Right cardiac atrium (tissue), 5 donors: ENCODE results near the gene SCO2. TPM values are rescaled to one million over a fixed set of nuclear protein-coding genes. Genes with fewer than 3 reads are reported as not detected.

Experiments used
- ATAC-seq, 2 donors: fragments of 200-7000 bp; cut with Tn5 transposase; one replicate each; pipeline versions ENCODE4 v1.8.0 to v1.9.1; 2020; ENCODE audit warnings: moderate library complexity in 2 of 2, mild to moderate bottlenecking in 1 of 2
- DNase-seq, 3 donors: peaks; one replicate each; pipeline ENCODE4 v3.0.0-alpha.2; 2020
- H3K27ac ChIP-seq: one replicate; pipeline ENCODE4 v1.5.1; 2013; ENCODE audit warnings: mild to moderate bottlenecking, low read length, control low read depth, moderate library complexity
- H3K27me3 ChIP-seq: one replicate; pipeline ENCODE4 v1.6.1; 2013; ENCODE audit not compliant: control insufficient read depth, insufficient read depth
- H3K4me1 ChIP-seq: one replicate; pipeline ENCODE4 v1.6.1; 2013; ENCODE audit warnings: low read length; ENCODE audit not compliant: control insufficient read depth, insufficient read depth
- H3K4me3 ChIP-seq: one replicate; pipeline ENCODE4 v1.5.1; 2013; ENCODE audit warnings: low read length, control low read depth
- H3K9me3 ChIP-seq: one replicate; pipeline ENCODE4 v1.6.1; 2013; ENCODE audit warnings: low read length; ENCODE audit not compliant: control insufficient read depth
- WGBS: extraction: QIAGEN DNeasy Blood & Tissue Kit; methylation state at CpG from one replicate; pipeline ENCODE4 v1.1.7; 2013; 5-methylcytosine and 5-hydroxymethylcytosine counted together
- intact Hi-C, 4 donors: fragments of 100-400 bp; cut with DNase I; formaldehyde crosslinking; loops; one replicate each; pipeline versions ENCODE4 v1.11.0 to v1.14.0; 2022 to 2023
- polyA plus RNA-seq: library from polyadenylated mRNA; stranded (reverse); fragments of 200-250 nt; gene quantifications from one replicate; pipeline ENCODE4 v1.2.3, GENCODE V29; 2013
- total RNA-seq, 4 donors: library from RNA; stranded (reverse); fragmentation: NEBNext Ultra II Directional; extraction: Animal tissue kit (Norgen Biotek cat#: 25700); gene quantifications; one replicate each; pipeline ENCODE4 v1.2.1, GENCODE V29; 2021
- donor health status: healthy with polysubstance abuse.
- donor health status: DM: no; HTN: yes; CAD: no.
- donor health status: DM: no; HTN: no; CAD: no.
- donor health status: DM: no; HTN: yes; CAD: no; lungs with severe emphysema.
- donor health status: DM: yes; HTN: yes; CAD: no.

SCO2 gene
- total and polyA plus RNA-seq, 5 donors, result 1.4 to 2.2 TPM; not detected in 3

- no peaks in the 10 kb centered on the region for H3K4me1 ChIP-seq
- no peak for ATAC-seq
- no peak overlapping the region for H3K27ac ChIP-seq
- no peaks in the 10 kb centered on the region for H3K9me3 ChIP-seq
- intact Hi-C loops, result no loop called here
- 95% methylated on average over 15 of the region's 15 CpGs for WGBS
- no peaks in the 10 kb centered on the region for H3K27me3 ChIP-seq
- H3K4me3 ChIP-seq, result no peak overlapping the region
- peak in 1 of 3 donors; percentile 11 for DNase-seq
Observed at GRCh38 chr22:50513175-50513574, 12.2 kb downstream of the SCO2 start.

GRCh38 chr22:50508897-50509296 is 16.5 kb downstream of the SCO2 start:
- intact Hi-C loops, result loop anchor here in 2 of 4 donors (10.0 kb wide), 2 partner anchors 264 to 274 kb away; partner anchors contain the start of gene TUBGCP6 (in 1 of the 2)
- Histone ChIP-seq H3K9me3 (no peaks in the 10 kb centered on the region), H3K27ac (no peak overlapping the region), H3K4me1 (no peaks in the 10 kb centered on the region), H3K4me3 (peak overlapping the region; percentile 73), H3K27me3 (no peaks in the 10 kb centered on the region)
- 5% methylated on average over 3 of the region's 3 CpGs for WGBS
- ATAC-seq (no peak), DNase-seq (peak in 1 of 3 donors; percentile 12)

GRCh38 chr22:50507991-50508884 is 17.2 kb downstream of the SCO2 start, which contains the start of gene NCAPH2:
NCAPH2 (plus strand) TSS chr22:50508224; CDS start chr22:50508338, 114 bp downstream.
- Histone ChIP-seq H3K4me1 (no peaks in the 10 kb centered on the region), H3K9me3 (no peaks in the 10 kb centered on the region), H3K27me3 (no peaks in the 10 kb centered on the region), H3K27ac (peak within 1 kb of the TSS; percentile 81), H3K4me3 (peak within 1 kb of the TSS; percentile 77)
- ATAC-seq (peak; percentile 77 to 80), DNase-seq (peak; percentile 97 to 98 (median 98))
- intact Hi-C loops, result loop anchor here in 2 of 4 donors (10.0 kb wide), 2 partner anchors 263 to 273 kb away; partner anchors contain the start of gene TUBGCP6 (in 1 of the 2)
- WGBS, result under 1% methylated on average over 74 of the region's 76 CpGs

- ATAC-seq, result peak; percentile 83 to 87
- under 1% methylated on average over 62 of the region's 62 CpGs for WGBS
Observed at GRCh38 chr22:50507421-50507990, 17.9 kb downstream of the SCO2 start, which contains the start of gene LMF2. LMF2 (minus strand) TSS chr22:50507702; CDS start chr22:50507675, 27 bp downstream.

GRCh38 chr22:50506611-50507420 is 18.6 kb downstream of the SCO2 start:
- H3K9me3 ChIP-seq, result no peaks in the 10 kb centered on the region
- WGBS, result 25% methylated on average over 21 of the region's 21 CpGs
- H3K27ac ChIP-seq, result peak overlapping the region; percentile 65
- H3K27me3 ChIP-seq, result no peaks in the 10 kb centered on the region
- no peaks in the 10 kb centered on the region for H3K4me1 ChIP-seq
- DNase-seq (peak; percentile 52 to 74 (median 73)), ATAC-seq (peak; percentile 5 to 35)
- intact Hi-C loops, result loop anchor here in 2 of 4 donors (10.0 kb wide), 2 partner anchors 262 to 272 kb away; partner anchors contain the start of gene TUBGCP6 (in 1 of the 2)
- H3K4me3 ChIP-seq, result peak overlapping the region; percentile 77

More at GRCh38 chr22:50507421-50507990, 17.9 kb downstream of the SCO2 start, which contains the start of gene LMF2:
- peak; percentile 91 to 97 (median 96) for DNase-seq
- Histone ChIP-seq H3K27ac (peak within 1 kb of the TSS; percentile 81), H3K4me1 (no peaks in the 10 kb centered on the region), H3K4me3 (peak within 1 kb of the TSS; percentile 77), H3K9me3 (no peaks in the 10 kb centered on the region), H3K27me3 (no peaks in the 10 kb centered on the region)
- intact Hi-C loops, result loop anchor here in 2 of 4 donors (10.0 kb wide), 2 partner anchors 263 to 273 kb away; partner anchors contain the start of gene TUBGCP6 (in 1 of the 2)

GRCh38 chr22:50505776-50506610 is 19.4 kb downstream of the SCO2 start:
- peak in 2 of 3 donors; percentile 61 to 71 for DNase-seq
- WGBS, result 89% methylated on average over 41 of the region's 41 CpGs
- Histone ChIP-seq H3K9me3 (no peaks in the 10 kb centered on the region), H3K27ac (no peak overlapping the region), H3K4me3 (no peak overlapping the region), H3K27me3 (no peaks in the 10 kb centered on the region), H3K4me1 (no peaks in the 10 kb centered on the region)
- intact Hi-C loops, result loop anchor here in 2 of 4 donors (10.0 kb wide), 2 partner anchors 261 to 271 kb away; partner anchors contain the start of gene TUBGCP6 (in 1 of the 2)
- peak in 1 of 2 donors; percentile 0 for ATAC-seq

- 94% methylated on average over 14 of the region's 14 CpGs for WGBS
- Histone ChIP-seq H3K4me3 (no peak overlapping the region), H3K9me3 (no peaks in the 10 kb centered on the region), H3K27me3 (no peaks in the 10 kb centered on the region), H3K4me1 (no peaks in the 10 kb centered on the region), H3K27ac (no peak overlapping the region)
- intact Hi-C loops, result loop anchor here in 2 of 4 donors (10.0 kb wide), 2 partner anchors 261 to 271 kb away; partner anchors contain the start of gene TUBGCP6 (in 1 of the 2)
- no peak for ATAC-seq
- peak in 2 of 3 donors; percentile 38 to 48 for DNase-seq
Observed at GRCh38 chr22:50505276-50505775, 20.1 kb downstream of the SCO2 start.

GRCh38 chr22:50504369-50505211 is 20.8 kb downstream of the SCO2 start:
- 95% methylated on average over 44 of the region's 44 CpGs for WGBS
- no peak for ATAC-seq
- intact Hi-C loops, result loop anchor here in 2 of 4 donors (10.0 kb wide), 2 partner anchors 260 to 270 kb away; partner anchors contain the start of gene TUBGCP6 (in 1 of the 2)

More at GRCh38 chr22:50504369-50505211, 20.8 kb downstream of the SCO2 start:
- Histone ChIP-seq H3K9me3 (no peaks in the 10 kb centered on the region), H3K4me1 (no peaks in the 10 kb centered on the region), H3K4me3 (no peak overlapping the region), H3K27ac (no peak overlapping the region), H3K27me3 (no peaks in the 10 kb centered on the region)
- DNase-seq, result peak in 2 of 3 donors; percentile 58 to 72
